BLaER1 treated with 17β-estradiol and CSF1 and Interleukin-3, amounts not matched to agents 10 nM and 100 nM (cell line): ENCODE measurements around the gene PCSK6.
A peak's percentile ranks its signal among the peaks of the same experiment; 100 is the strongest.

Source experiments
- H3K27ac ChIP-seq, 11 experiments: shearing (Covaris generic); formaldehyde crosslinking; 2 replicates each; pipeline ENCODE4 v1.8.1; 2022
- H3K27me3 ChIP-seq, 11 experiments: shearing (Covaris generic); formaldehyde crosslinking; 2 replicates each; pipeline ENCODE4 v1.8.1; 2022
- H3K36me3 ChIP-seq, 11 experiments: shearing (Covaris generic); formaldehyde crosslinking; 2 replicates each; pipeline ENCODE4 v1.8.1; 2022
- H3K4me1 ChIP-seq, 10 experiments: shearing (Covaris generic); formaldehyde crosslinking; 2 replicates each; pipeline ENCODE4 v1.8.1; 2022
- H3K4me2 ChIP-seq, 11 experiments: shearing (Covaris generic); formaldehyde crosslinking; 2 replicates each; pipeline ENCODE4 v1.8.1; 2022
- H3K4me3 ChIP-seq, 10 experiments: shearing (Covaris generic); formaldehyde crosslinking; 2 replicates each; pipeline ENCODE4 v1.8.1; 2022
- H3K9ac ChIP-seq, 11 experiments: shearing (Covaris generic); formaldehyde crosslinking; 2 replicates each; pipeline ENCODE4 v1.8.1; 2022
- H3K9me3 ChIP-seq, 11 experiments: shearing (Covaris generic); formaldehyde crosslinking; replicated peaks in 1 of 11; 2 replicates each; pipeline ENCODE4 v1.8.1; 2022
- H4K20me1 ChIP-seq, 11 experiments: shearing (Covaris generic); formaldehyde crosslinking; 2 replicates each; pipeline ENCODE4 v1.8.1; 2022
- Cebpa-rat ChIP-seq, 11 experiments: shearing (Covaris generic); IDR thresholded peaks; 2 replicates each; pipeline ENCODE4 v1.8.1; 2022

Gene PCSK6

DNA sequence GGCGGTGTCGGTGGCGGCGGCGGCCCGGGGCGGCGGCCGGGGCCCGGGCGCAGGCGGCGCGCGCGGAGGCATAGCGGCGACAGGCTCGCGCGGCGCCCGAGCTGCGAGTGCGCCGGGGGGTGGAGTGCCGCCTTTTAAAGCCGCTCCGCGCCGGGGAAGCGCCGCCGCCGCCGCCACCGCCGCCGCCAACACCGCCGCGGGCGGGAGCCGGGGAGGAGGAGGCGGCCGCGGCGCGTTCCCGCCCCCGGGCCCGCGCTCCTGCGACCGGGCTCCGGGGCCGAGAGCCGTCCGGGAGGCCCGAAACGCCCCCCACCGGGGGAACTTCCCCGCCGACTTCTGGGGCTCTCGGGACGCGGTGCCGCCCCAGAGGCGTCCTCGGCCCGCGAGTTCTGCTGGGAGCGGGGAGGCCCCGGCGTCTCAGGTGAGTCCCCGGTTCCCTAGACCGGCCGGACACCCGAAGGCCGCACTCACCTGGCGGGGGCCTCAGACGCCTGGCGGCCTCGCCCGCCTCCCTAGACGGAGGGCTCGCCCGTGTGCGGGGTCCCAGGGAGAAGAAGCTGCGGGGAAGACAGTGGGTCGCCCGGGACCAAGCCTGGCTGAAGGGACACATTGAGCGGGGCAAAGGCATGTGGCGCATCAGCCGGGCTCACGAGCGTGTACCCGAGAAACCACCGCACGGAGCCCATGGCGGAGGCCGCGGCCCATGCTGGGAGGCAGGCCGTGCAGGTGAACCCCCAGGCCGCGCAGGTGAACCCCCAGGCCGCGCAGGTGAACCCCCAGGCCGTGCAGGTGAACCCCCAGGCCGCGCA lies at the start of gene PCSK6:
TSS of gene PCSK6 (minus strand) at position 109 of the 809 bp plus-strand sequence. CDS start at position 72, 37 bp downstream.
- H3K4me1 ChIP-seq = peaks cover 0 to 26% (median 19%) of the 10 kb centered on the region in 10 experiments; a peak in 17 of 20 replicates
- H3K9me3 ChIP-seq = no peaks in the 10 kb centered on the region
- H3K27ac ChIP-seq = peak within 1 kb of the TSS in 3 of 11 experiments; percentile 17 to 49 (median 29); a peak in 4 of 22 replicates
- peak within 1 kb of the TSS; percentile 88 to 95 (median 93) for H3K4me2 ChIP-seq
- H3K9ac ChIP-seq = peak within 1 kb of the TSS; percentile 49 to 77 (median 69); a peak in 21 of 22 replicates
- peak within 1 kb of the TSS; percentile 57 to 73 (median 64) for H3K4me3 ChIP-seq
- H3K27me3 ChIP-seq = peaks cover 35 to 55% (median 42%) of the 10 kb centered on the region in 11 experiments
- no peak for TF ChIP-seq Cebpa-rat (IDR thresholded peaks at IDR 0.05)
- peaks cover 0 to 18% (median 6%) of the 10 kb centered on the region in 11 experiments; a peak in 10 of 22 replicates for H4K20me1 ChIP-seq
- no peaks in the 10 kb centered on the region for H3K36me3 ChIP-seq

DNA sequence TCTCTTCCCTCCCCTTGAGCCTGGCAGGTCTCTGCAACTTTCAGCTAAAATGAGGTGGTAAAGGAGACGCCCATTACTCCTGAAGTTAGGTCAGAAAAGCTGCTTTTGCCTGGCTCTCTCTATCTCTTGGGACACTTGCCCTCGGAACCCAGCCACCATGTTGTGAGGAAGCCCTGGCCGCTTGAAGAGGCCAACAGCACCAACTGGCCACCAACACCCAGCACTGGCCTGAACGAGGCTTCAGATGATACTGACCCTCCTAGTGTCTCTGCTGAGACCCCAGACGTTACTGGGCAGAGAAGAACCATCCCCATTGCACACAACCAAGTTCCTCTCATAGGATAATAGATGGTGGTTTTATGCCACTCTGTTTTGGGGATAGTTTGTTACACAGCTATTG lies 49.5 kb upstream of the PCSK6 start:
- Histone ChIP-seq H3K4me3 (no peak overlapping the region), H4K20me1 (no peaks in the 10 kb centered on the region), H3K9ac (no peak overlapping the region), H3K9me3 (no peaks in the 10 kb centered on the region), H3K4me1 (peaks cover 25 to 41% (median 27%) of the 10 kb centered on the region in 10 experiments), H3K4me2 (no peak overlapping the region; a peak in 1 of 22 replicates), H3K27ac (peak overlapping the region in 1 of 11 experiments; percentile 67; a peak in 1 of 22 replicates), H3K27me3 (no peaks in the 10 kb centered on the region), H3K36me3 (no peaks in the 10 kb centered on the region)
- TF ChIP-seq Cebpa-rat (IDR thresholded peaks at IDR 0.05) = no peak

DNA sequence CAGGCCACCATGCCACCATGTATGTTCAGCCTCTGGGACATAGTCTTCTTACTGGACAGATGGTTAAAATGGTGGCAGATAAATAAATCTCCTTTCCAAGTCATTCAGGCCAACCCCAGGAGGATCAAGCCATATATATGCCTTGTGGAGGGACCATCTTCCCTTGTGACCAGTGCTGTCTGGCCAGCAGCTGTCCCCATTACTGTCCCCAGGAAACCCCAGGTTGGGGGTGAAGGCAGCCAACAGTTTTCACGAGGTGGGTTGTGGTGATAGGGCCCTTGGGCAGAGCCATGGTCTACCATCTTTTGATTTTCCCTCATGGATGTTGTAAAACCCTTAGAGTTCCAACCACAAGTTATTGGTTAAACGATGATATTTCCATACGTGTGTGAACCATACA lies 48.7 kb upstream of the PCSK6 start:
- peak overlapping the region; percentile 54 to 85 (median 76) for H3K4me2 ChIP-seq
- no peak for TF ChIP-seq Cebpa-rat (IDR thresholded peaks at IDR 0.05)
- H3K27me3 ChIP-seq = no peaks in the 10 kb centered on the region
- peak overlapping the region in 9 of 11 experiments; percentile 8 to 67 (median 47); a peak in 16 of 22 replicates for H3K27ac ChIP-seq
- H4K20me1 ChIP-seq = no peaks in the 10 kb centered on the region; a peak in 1 of 22 replicates
- H3K9ac ChIP-seq = no peak overlapping the region
- H3K36me3 ChIP-seq = no peaks in the 10 kb centered on the region
- H3K4me3 ChIP-seq = no peak overlapping the region
- H3K4me1 ChIP-seq = peaks cover 25 to 47% (median 32%) of the 10 kb centered on the region in 10 experiments
- no peaks in the 10 kb centered on the region for H3K9me3 ChIP-seq

DNA sequence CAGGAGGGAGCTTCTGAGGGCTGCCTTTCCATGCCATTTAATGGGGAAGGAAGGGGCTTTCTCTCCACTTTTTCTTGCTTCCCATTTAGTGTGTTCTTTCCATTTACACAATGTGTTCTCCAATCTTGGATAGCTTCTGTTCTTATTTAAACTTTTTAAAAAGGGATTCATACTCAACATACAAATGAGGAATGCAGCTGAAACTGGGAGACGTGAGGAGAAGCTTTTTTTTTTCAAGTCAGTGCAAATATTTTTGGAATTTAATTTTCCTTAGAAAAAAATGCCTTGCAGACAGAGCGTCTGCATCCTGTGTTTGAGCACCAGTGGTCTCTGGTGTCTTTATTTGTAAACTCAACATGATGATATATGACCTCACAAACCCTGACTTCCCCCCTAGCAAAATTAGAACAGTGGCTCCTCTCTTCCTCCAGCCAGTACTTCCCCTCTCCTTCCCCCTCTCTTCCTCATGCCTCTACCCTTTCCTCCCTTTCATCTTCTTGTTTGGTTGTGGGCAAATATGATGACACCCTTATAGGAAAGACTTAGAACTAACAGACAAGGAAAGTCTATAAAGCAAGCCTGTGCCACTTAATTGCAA lies 48.1 kb upstream of the PCSK6 start:
- peak overlapping the region in 9 of 11 experiments; percentile 8 to 67 (median 47); a peak in 15 of 22 replicates for H3K27ac ChIP-seq
- peaks cover 25 to 53% (median 38%) of the 10 kb centered on the region in 10 experiments for H3K4me1 ChIP-seq
- no peaks in the 10 kb centered on the region for H3K36me3 ChIP-seq
- peak overlapping the region; percentile 54 to 85 (median 76) for H3K4me2 ChIP-seq
- H3K9ac ChIP-seq = peak overlapping the region in 2 of 11 experiments; percentile 2 to 21; a peak in 1 of 22 replicates
- no peaks in the 10 kb centered on the region for H3K9me3 ChIP-seq
- H4K20me1 ChIP-seq = no peaks in the 10 kb centered on the region; a peak in 1 of 22 replicates
- H3K4me3 ChIP-seq = no peak overlapping the region; a peak in 1 of 20 replicates
- H3K27me3 ChIP-seq = no peaks in the 10 kb centered on the region
- TF ChIP-seq Cebpa-rat (IDR thresholded peaks at IDR 0.05) = no peak

DNA sequence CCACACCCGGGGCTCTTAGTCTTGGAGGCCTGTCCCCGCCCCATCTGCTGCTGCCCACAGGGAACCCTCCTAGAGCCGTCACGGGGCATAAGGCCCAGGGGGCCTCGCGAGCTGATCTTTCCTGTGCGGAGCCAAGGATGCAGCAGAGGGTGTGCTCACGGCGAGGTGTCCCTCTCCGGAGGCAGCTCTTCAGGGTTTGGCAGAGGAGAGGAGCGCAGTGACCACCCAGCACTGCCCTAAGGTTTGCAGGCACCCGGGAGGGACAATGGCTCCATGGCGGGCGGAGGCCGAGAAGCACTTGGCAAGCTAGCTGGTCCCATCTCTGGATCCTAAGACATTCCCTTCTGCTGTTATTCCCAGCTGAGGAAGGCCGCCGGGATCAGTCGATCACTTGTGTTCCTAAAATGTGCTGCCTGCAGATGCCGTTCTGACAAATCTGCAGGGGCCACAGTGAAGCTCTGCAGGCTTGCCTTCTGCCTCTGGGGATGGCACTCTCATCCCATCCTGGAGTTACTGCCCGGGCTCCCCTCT lies 47.4 kb upstream of the PCSK6 start:
- TF ChIP-seq Cebpa-rat (IDR thresholded peaks at IDR 0.05) = no peak
- Histone ChIP-seq H3K27ac (peak overlapping the region in 4 of 11 experiments; percentile 17 to 49 (median 42); a peak in 6 of 22 replicates), H3K4me1 (peaks cover 25 to 53% (median 41%) of the 10 kb centered on the region in 10 experiments), H4K20me1 (no peaks in the 10 kb centered on the region; a peak in 1 of 22 replicates), H3K4me3 (no peak overlapping the region; a peak in 1 of 20 replicates), H3K9me3 (no peaks in the 10 kb centered on the region), H3K9ac (peak overlapping the region in 2 of 11 experiments; percentile 2 to 21; a peak in 2 of 22 replicates), H3K36me3 (no peaks in the 10 kb centered on the region), H3K27me3 (no peaks in the 10 kb centered on the region), H3K4me2 (peak overlapping the region; percentile 54 to 85 (median 76))

DNA sequence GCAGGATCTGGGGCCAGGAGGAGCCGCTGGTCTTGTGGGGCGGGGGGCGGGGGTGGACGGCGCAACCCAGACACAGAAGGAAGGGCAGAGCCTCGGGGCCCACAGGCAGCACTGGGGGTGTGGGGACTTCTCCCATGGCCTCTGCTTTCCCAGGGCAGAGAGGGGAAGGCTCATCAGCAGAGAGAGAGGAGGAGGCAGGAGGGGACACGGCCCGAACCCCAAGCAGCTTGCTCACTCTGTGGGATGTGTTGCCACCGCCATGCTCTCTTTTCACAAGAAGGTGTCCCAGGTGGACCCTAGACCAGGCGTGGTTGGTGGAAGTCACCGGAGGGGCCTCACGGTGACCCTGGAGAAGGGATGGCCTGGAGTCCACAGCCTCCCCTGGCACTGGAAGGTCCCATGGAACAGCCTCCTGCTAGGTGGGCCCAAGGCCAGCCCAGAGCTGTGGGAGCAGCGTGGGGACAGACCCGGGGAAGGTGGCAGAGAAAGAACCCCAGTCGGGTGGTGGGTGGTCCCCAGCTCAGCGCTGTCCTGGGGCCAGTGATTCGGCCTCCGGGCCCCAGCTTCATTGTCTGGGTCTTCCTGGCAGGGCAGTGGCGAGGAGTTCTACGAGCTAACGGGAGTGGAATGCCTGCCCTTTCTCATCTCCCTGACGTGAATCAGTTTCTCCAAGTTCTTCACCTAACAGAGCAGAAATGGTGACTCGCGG lies 46.8 kb upstream of the PCSK6 start:
- no peak for TF ChIP-seq Cebpa-rat (IDR thresholded peaks at IDR 0.05)
- Histone ChIP-seq H3K4me2 (peak overlapping the region; percentile 54 to 85 (median 76)), H3K27ac (peak overlapping the region in 4 of 11 experiments; percentile 14 to 47 (median 27); a peak in 3 of 22 replicates), H3K9ac (0 out of 22 replicates have a peak overlapping the region, but pooled peaks of 1 of the 11 experiments have one; percentile 2), H3K27me3 (no peaks in the 10 kb centered on the region), H3K36me3 (no peaks in the 10 kb centered on the region), H3K4me1 (peaks cover 25 to 53% (median 44%) of the 10 kb centered on the region in 10 experiments), H3K4me3 (no peak overlapping the region), H4K20me1 (no peaks in the 10 kb centered on the region; a peak in 1 of 22 replicates), H3K9me3 (no peaks in the 10 kb centered on the region)

DNA sequence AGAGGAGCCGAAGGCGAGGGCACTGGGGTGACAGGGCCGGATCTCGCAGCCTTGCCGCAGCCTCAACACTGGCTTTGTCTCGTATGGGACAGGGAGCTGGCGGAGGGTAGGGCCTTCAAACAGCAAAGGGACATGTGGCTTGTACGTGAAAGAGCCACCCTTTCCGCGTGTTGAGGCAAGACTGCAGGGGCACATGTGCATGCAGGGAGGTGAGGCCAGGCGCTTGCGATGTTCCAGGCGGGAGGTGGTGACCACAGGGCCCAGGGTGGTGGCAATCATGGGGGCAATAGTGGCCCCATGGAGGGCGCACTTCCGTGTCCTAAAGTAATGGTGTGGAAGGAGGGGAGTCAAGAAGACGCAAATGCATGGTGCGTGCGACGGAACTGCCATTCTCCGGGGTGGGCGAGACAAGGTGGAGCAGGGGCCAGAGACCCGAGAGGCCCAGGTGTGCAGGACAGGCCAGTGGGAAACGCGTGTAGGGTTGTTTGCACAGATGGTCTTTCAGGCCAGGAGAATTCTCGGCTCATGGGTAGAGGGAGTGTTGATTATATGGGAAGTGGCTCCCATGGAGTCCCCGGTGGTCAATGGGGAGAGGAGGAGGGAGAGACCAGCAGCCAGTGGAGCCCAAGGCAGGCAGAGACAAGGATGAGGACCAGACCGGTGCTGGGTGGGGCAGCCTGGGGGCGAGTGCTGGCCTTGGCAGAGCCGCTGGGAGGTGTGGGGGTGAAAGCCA lies 45.8 kb upstream of the PCSK6 start:
- Histone ChIP-seq H3K4me1 (peaks cover 25 to 62% (median 53%) of the 10 kb centered on the region in 10 experiments), H3K27me3 (no peaks in the 10 kb centered on the region), H3K27ac (no peak overlapping the region), H4K20me1 (no peaks in the 10 kb centered on the region; a peak in 1 of 22 replicates), H3K4me3 (no peak overlapping the region), H3K9ac (no peak overlapping the region), H3K4me2 (no peak overlapping the region), H3K9me3 (no peaks in the 10 kb centered on the region), H3K36me3 (no peaks in the 10 kb centered on the region)
- TF ChIP-seq Cebpa-rat (IDR thresholded peaks at IDR 0.05) = no peak
